Right ventricle myocardium inferior (tissue), 1 donor: ENCODE results near the gene PIK3CD. TPM values are rescaled to one million over a fixed set of nuclear protein-coding genes. Genes with fewer than 3 reads are reported as not detected.

Experiments
- ATAC-seq: fragments of 200-7000 bp; cut with Tn5 transposase; one replicate; pipeline ENCODE4 v1.9.1; 2020; ENCODE audit warnings: mild to moderate bottlenecking, moderate library complexity
- DNase-seq: peaks from one replicate; pipeline ENCODE4 v3.0.0; 2021; ENCODE audit errors: missing footprints
- intact Hi-C: fragments of 100-400 bp; cut with DNase I; formaldehyde crosslinking; loops from one replicate; pipeline ENCODE4 v1.11.0; 2022
- total RNA-seq: library from RNA; stranded (reverse); fragmentation: NEBNext Ultra II Directional; extraction: Animal tissue kit (Norgen Biotek cat#: 25700); gene quantifications from one replicate; pipeline ENCODE4 v1.2.1, GENCODE V29; 2021
- donor health status: DM: no; HTN: yes; CAD: no; lungs with severe emphysema.

PIK3CD gene
- total RNA-seq, 1 donor from 2014 or later: 4.1 TPM

DNA sequence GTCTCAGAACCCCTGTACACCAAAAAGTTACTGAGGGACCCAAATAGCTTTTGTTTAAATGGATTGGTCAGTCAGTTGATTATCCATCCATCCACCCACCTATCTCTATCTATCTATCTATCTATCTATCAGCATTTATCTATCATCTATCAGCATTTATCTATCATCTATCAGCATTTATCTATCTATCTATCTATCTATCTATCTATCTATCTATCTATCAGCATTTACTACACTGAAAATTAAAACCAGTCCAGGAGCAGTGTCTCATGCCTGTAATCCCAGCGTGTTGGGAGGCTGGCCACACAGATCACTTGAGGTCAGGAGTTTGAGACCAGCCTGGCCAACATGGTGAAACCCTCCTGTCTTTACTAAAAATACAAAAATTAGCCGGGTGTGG, 125.2 kb downstream of the PIK3CD start:
- no peak for ATAC-seq
- no peak for DNase-seq
- intact Hi-C loops: no loop called here

Other genes starting within 250 kb of the PIK3CD start
- gene SLC25A33, start 112.3 kb upstream of the PIK3CD start, total RNA-seq: 5.7 TPM
- 17.4 TPM for gene TMEM201, start 62.8 kb upstream of the PIK3CD start, total RNA-seq
- 52.3 TPM for gene CLSTN1, start 172.2 kb downstream of the PIK3CD start, total RNA-seq